Left cardiac atrium (tissue), 4 donors: ENCODE data around the gene IQGAP2. TPM values are rescaled to one million over a fixed set of nuclear protein-coding genes. Genes with fewer than 3 reads are reported as not detected.

Experiments used
- ATAC-seq, 2 donors: fragments of 200-7000 bp; cut with Tn5 transposase; one replicate each; pipeline ENCODE4 v1.9.1; 2020; ENCODE audit warnings: mild to moderate bottlenecking in 2 of 2, moderate library complexity in 2 of 2
- DNase-seq: peaks from one replicate; pipeline ENCODE4 v3.0.0-alpha.2; 2020
- intact Hi-C, 2 donors: fragments of 100-400 bp; cut with DNase I; formaldehyde crosslinking; loops; one replicate each; pipeline versions ENCODE4 v1.14.1 to v1.15.1; 2022 to 2023
- total RNA-seq, 2 donors: library from RNA; stranded (reverse); fragmentation: NEBNext Ultra II Directional; extraction: Animal tissue kit (Norgen Biotek cat#: 25700); gene quantifications; one replicate each; pipeline ENCODE4 v1.2.1, GENCODE V29; 2021
- donor health status: DM: no; HTN: yes; CAD: no.
- donor health status: DM: no; HTN: yes; CAD: no; lungs with severe emphysema.
- donor health status: DM: yes; HTN: yes; CAD: no.
- donor health status: Dilated cardiomyopathy.

The IQGAP2 gene
- total RNA-seq, 2 donors from 2014 or later, result 6.9 to 11.6 TPM

DNA sequence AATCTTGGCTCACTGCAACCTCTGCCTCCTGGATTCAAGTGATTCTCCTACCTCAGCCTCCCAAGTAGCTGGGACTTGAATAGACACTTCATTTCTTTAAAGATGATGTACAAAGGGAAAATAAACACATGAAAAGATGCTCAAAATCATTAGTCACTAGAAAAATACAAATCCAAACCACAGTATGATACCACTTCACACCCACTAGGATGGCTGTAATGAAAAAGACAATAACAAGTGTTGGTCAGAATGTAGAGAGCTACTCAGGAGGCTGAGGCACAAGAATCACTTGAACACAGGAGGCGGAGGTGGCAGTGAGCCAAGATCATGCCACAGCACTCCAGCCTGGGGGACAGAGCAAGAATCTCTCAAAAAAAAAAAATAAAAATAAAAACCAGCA, 207.1 kb downstream of the IQGAP2 start:
- ATAC-seq (no peak), DNase-seq (no peak)
- intact Hi-C loops, result no loop called here

- intact Hi-C loops, result no loop called here
- ATAC-seq, result no peak
- no peak for DNase-seq
Measured at GRCh38 chr5:76612942-76613341, 209.9 kb downstream of the IQGAP2 start.

DNA sequence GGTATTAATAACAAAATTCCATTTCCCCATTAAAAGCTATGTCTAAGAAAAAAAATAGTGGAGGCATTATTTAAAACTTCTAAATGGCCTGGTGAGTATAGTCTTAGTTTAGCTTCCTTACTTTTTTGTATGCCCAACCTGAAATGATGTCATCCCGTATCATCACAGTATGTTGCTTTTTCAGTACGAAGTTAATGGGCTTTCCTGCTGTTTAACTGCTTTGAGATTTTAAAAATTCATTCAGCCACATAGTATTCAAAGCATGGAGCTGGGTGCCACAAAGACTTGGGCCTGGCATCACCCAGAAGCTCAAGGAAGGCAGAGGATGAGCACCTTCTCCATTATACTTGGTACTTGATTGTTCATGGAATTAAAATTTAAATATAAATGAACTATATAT, 212.7 kb downstream of the IQGAP2 start:
- intact Hi-C loops, result no loop called here
- ATAC-seq (no peak), DNase-seq (no peak)

DNA sequence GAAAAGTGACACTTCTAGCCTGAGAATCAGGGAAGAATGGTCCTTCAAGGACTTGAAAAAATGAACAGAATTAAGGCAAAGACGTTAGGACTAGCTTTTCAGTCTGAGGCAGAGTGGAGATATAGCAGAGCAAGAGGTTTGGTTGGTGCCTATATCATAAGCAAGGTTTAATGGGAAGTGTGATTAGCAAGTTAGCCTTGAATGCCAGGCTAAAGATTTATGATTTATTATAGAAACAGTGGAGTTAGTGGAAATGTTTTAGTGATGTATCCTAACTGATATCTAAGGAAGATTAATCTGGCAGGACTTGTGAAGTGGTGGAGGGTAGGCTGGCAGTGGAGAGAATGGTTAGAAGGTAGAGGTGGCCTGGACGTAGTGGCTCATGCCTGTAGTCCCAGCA, 213.1 kb downstream of the IQGAP2 start:
- ATAC-seq (no peak), DNase-seq (no peak)
- intact Hi-C loops, result no loop called here

- no peak for DNase-seq
- ATAC-seq, result no peak
- intact Hi-C loops, result no loop called here
Measured at GRCh38 chr5:76617229-76617628, 214.1 kb downstream of the IQGAP2 start.

- intact Hi-C loops, result no loop called here
Measured at GRCh38 chr5:76617675-76618074, 214.6 kb downstream of the IQGAP2 start.

GRCh38 chr5:76620166-76620565, 217.1 kb downstream of the IQGAP2 start:
- intact Hi-C loops, result no loop called here
- DNase-seq (no peak), ATAC-seq (no peak)

More at GRCh38 chr5:76617675-76618074, 214.6 kb downstream of the IQGAP2 start:
- no peak for DNase-seq
- no peak for ATAC-seq

- DNase-seq, result no peak
- no peak for ATAC-seq
- intact Hi-C loops, result no loop called here
Measured at GRCh38 chr5:76622076-76622475, 219.0 kb downstream of the IQGAP2 start.

- ATAC-seq, result peak in 1 of 2 donors; percentile 61
Measured at GRCh38 chr5:76622973-76623596, 220.0 kb downstream of the IQGAP2 start, which contains the start of gene F2RL2. TSS of gene F2RL2 (minus strand) at chr5:76623403. CDS start at chr5:76623230, 173 bp downstream.

GRCh38 chr5:76625087-76625815, 222.2 kb downstream of the IQGAP2 start:
- ATAC-seq (no peak), DNase-seq (no peak)
- intact Hi-C loops, result no loop called here

More at GRCh38 chr5:76622973-76623596, 220.0 kb downstream of the IQGAP2 start, which contains the start of gene F2RL2:
- DNase-seq, result peak; percentile 23
- intact Hi-C loops, result no loop called here

DNA sequence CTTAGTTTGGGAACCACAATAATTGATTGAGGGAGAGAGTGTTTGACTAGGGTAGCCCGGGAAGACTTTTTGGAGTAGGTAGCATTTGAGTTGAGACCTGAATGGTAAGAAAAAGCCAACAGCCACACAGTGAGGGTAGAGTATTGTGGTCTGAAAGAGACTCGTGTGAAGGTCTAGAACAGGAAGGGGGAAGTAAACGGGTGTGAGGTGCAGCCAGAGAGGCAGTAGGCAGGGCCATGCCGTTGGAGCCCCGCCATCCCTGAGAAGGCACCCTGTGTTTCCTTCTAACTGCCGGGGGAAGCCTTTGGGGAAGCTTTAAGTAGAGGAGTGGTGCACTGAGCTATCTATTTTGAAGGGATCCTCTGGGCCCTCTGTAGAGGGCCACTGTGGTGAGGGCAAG, 223.7 kb downstream of the IQGAP2 start:
- ATAC-seq (no peak), DNase-seq (no peak)
- intact Hi-C loops, result no loop called here

- intact Hi-C loops, result no loop called here
- DNase-seq, result no peak
- ATAC-seq, result no peak
Measured at GRCh38 chr5:76634661-76635060, 231.6 kb downstream of the IQGAP2 start.

- no peak for DNase-seq
- intact Hi-C loops, result no loop called here
- no peak for ATAC-seq
Measured at GRCh38 chr5:76637490-76637889, 234.4 kb downstream of the IQGAP2 start.

- ATAC-seq, result no peak
- intact Hi-C loops, result no loop called here
- no peak for DNase-seq
Measured at GRCh38 chr5:76638479-76638878, 235.4 kb downstream of the IQGAP2 start.

- peak; percentile 56 for DNase-seq
- intact Hi-C loops, result no loop called here
Measured at GRCh38 chr5:76641514-76642120, 238.5 kb downstream of the IQGAP2 start.

DNA sequence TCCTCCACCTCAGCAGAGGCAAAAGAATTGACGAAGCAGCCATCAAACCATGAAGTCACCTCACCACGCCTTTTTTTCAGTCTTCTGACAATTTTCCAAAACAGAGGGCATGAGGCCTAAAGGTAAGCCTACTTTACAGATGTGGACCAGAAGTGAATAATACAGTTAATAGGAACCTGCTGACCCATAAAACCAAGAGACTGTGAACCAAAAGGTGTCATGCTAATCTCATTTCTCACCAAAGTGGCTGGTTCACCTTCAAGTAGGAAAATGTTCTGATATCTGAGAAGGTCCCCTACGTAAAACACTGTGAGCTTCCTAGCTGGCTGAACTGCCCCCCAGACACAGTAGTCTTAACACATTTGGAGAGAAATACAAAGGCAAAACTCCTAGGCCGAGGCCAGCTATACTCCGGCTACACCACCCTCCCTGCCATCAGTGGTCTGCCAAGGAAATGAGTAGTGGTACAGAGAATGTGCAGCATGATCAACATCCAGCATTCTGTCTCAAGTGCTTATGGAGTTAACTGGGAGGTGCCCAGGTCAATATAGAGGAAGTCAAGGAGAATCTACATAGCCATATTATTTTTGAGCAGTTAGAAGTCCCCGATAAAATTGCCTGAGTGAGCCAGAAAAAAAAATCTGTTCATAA, 239.4 kb downstream of the IQGAP2 start:
- DNase-seq (no peak), ATAC-seq (no peak)
- intact Hi-C loops, result no loop called here

More at GRCh38 chr5:76641514-76642120, 238.5 kb downstream of the IQGAP2 start:
- no peak for ATAC-seq

DNA sequence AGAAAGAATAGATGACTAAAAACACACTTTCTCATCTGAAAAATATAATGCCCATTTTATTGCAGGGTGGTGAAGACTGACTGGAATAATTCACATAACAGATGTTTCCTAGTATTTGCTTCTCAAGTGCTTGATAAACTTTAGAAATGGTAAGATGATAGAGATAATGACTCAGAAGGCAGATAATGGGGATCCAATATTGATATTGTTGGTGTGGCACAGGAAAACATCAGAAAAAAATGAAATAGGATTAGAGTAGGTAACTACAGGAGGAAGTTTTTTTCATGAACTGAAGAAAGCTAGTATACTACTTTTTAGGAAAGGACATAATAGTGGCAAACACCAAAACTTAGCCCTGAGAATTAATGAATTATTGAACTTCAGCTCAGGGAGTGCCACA, 240.3 kb downstream of the IQGAP2 start:
- intact Hi-C loops, result no loop called here
- ATAC-seq (no peak), DNase-seq (no peak)

DNA sequence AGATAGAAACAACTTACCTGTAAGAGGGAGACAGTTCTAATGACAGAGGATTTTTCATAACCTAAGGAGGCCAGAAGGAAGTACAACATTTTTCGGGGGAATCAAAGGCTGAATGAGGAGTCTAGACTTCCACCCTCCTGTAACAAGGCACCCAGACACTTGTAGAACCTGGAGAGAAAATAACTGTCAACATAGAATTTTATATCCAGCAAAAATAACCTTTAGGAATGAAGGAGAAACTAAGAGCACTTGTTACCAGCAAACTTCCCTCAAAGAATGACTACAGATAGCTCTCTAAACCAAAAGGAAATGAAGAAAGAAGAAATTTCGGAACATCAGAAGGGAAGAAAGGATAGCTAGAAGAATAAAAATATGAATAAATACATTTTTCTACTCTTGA, 246.1 kb downstream of the IQGAP2 start:
- intact Hi-C loops, result no loop called here

GRCh38 chr5:76652809-76653414, 249.8 kb downstream of the IQGAP2 start:
- DNase-seq (no peak), ATAC-seq (no peak)
- intact Hi-C loops, result no loop called here

More for the DNA sequence above, 246.1 kb downstream of the IQGAP2 start:
- no peak for DNase-seq
- no peak for ATAC-seq
